Cardiac muscle cell (in vitro differentiated cells and primary cell): ENCODE results near the gene C16orf46. TPM values are rescaled to one million over a fixed set of nuclear protein-coding genes. Genes with fewer than 3 reads are reported as not detected.

Experiments used
- DNase-seq, 2 donors: peaks; one replicate each; pipeline versions ENCODE4 v3.0.0 to v3.0.0-alpha.2; 2010 to 2017; ENCODE audit warnings: low read depth in 1 of 2, low spot score in 1 of 2
- H3K27ac ChIP-seq: fragments of 200-600 bp; sonication (generic); 2 replicates; pipeline ENCODE4 v1.5.1; 2016
- H3K27me3 ChIP-seq: fragments of 200-600 bp; sonication (generic); 2 replicates; pipeline ENCODE4 v1.6.0; 2016; ENCODE audit warnings: control low read depth
- H3K36me3 ChIP-seq: fragments of 200-600 bp; sonication (generic); 2 replicates; pipeline ENCODE4 v1.5.1; 2016; ENCODE audit warnings: control low read depth
- H3K4me1 ChIP-seq: fragments of 200-600 bp; sonication (generic); 2 replicates; pipeline ENCODE4 v1.8.1; 2017; ENCODE audit warnings: low read depth, mild to moderate bottlenecking, mixed run types
- H3K4me3 ChIP-seq: fragments of 200-600 bp; sonication (generic); 2 replicates; pipeline ENCODE4 v1.5.1; 2016; ENCODE audit warnings: mild to moderate bottlenecking
- H3K9me3 ChIP-seq: fragments of 200-600 bp; sonication (generic); 2 replicates; pipeline ENCODE4 v1.5.1; 2017; ENCODE audit warnings: low read depth, mild to moderate bottlenecking, control low read depth
- CTCF ChIP-seq: IDR thresholded peaks from 2 replicates; pipeline ENCODE4 v1.5.1; 2012; ENCODE audit warnings: low read depth, mild to moderate bottlenecking, low read length
- polyA plus RNA-seq: library from polyadenylated mRNA; unstranded; fragments of >200 nt; fragmentation: Nextera tagmentation; extraction: Ambion mirVana; gene quantifications from 2 replicates; pipeline ENCODE4 v1.2.1, GENCODE V29; 2016
- total RNA-seq: library from RNA; depleted of rRNA; stranded (reverse); fragments of >200 nt; gene quantifications from 2 replicates; pipeline ENCODE4 v1.2.3, GENCODE V29; 2016

Gene C16orf46
- total and polyA plus RNA-seq, 2 experiments from 2014 or later, result 0.60 TPM

GRCh38 chr16:81035975-81036750, 40.9 kb downstream of the C16orf46 start:
- no peaks in the 10 kb centered on the region for H3K36me3 ChIP-seq
- no peaks in the 10 kb centered on the region for H3K27me3 ChIP-seq
- DNase-seq, result peak; percentile 24 to 55
- H3K9me3 ChIP-seq, result no peaks in the 10 kb centered on the region
- peak overlapping the region; percentile 92 for H3K4me3 ChIP-seq
- H3K4me1 ChIP-seq, result peaks cover 25% of the 10 kb centered on the region
- no peak for TF ChIP-seq CTCF
- H3K27ac ChIP-seq, result peak overlapping the region; percentile 88

- peak; percentile 90 to 95 for DNase-seq
- no peaks in the 10 kb centered on the region for H3K9me3 ChIP-seq
- H3K27ac ChIP-seq, result peak within 1 kb of the TSS; percentile 88
- no peaks in the 10 kb centered on the region for H3K27me3 ChIP-seq
- H3K36me3 ChIP-seq, result no peaks in the 10 kb centered on the region
- TF ChIP-seq CTCF, result peak; percentile 96
- peaks cover 20% of the 10 kb centered on the region for H3K4me1 ChIP-seq
- H3K4me3 ChIP-seq, result peak within 1 kb of the TSS; percentile 92
Measured at GRCh38 chr16:81035398-81035974, 41.6 kb downstream of the C16orf46 start, which contains the start of gene ATMIN. Gene ATMIN (plus strand): TSS chr16:81035842. CDS start chr16:81035871, 29 bp downstream.

- Histone ChIP-seq H3K27me3 (no peaks in the 10 kb centered on the region), H3K36me3 (peaks cover 7% of the 10 kb centered on the region), H3K4me1 (no peaks in the 10 kb centered on the region), H3K9me3 (no peaks in the 10 kb centered on the region), H3K4me3 (no peak overlapping the region), H3K27ac (no peak overlapping the region)
- no peak for TF ChIP-seq CTCF
- no peak for DNase-seq
Measured at GRCh38 chr16:81029930-81030604, 47.0 kb downstream of the C16orf46 start.

GRCh38 chr16:81026429-81026828, 50.6 kb downstream of the C16orf46 start:
- no peak for TF ChIP-seq CTCF
- peak in 1 of 2 donors; percentile 8 for DNase-seq
- H3K4me3 ChIP-seq, result no peak overlapping the region
- no peak overlapping the region for H3K27ac ChIP-seq
- no peaks in the 10 kb centered on the region for H3K4me1 ChIP-seq
- H3K9me3 ChIP-seq, result no peaks in the 10 kb centered on the region
- no peaks in the 10 kb centered on the region for H3K27me3 ChIP-seq
- H3K36me3 ChIP-seq, result peaks cover 22% of the 10 kb centered on the region

GRCh38 chr16:81018496-81018895, 58.5 kb downstream of the C16orf46 start:
- TF ChIP-seq CTCF, result no peak
- Histone ChIP-seq H3K9me3 (no peaks in the 10 kb centered on the region), H3K27ac (no peak overlapping the region), H3K27me3 (no peaks in the 10 kb centered on the region), H3K4me3 (no peak overlapping the region), H3K36me3 (peaks cover 50% of the 10 kb centered on the region), H3K4me1 (no peaks in the 10 kb centered on the region)
- DNase-seq, result no peak
